Adrenal gland (tissue), 5 donors: ENCODE data around the gene NAV2.

ENCODE experiments used
- CTCF ChIP-seq, 6 experiments: fragments of 450-650 bp in 4 of 6; fragments of 200-600 bp in 2 of 6; sonication (generic) in 1 of 6; IDR thresholded peaks; 1 replicate in 5 of 6; 2 replicates in 1 of 6; pipeline versions ENCODE4 v1.5.1 to v1.8.0; 2016 to 2021; ENCODE audit warnings: antibody characterized with exemption in 6 of 6, mild to moderate bottlenecking in 2 of 6, moderate library complexity in 1 of 6
- POLR2A ChIP-seq, 2 donors: fragments of 450-650 bp; IDR thresholded peaks; one replicate each; pipeline ENCODE4 v1.6.1; 2017; ENCODE audit warnings: antibody characterized with exemption in 2 of 2, mild to moderate bottlenecking in 2 of 2, moderate library complexity in 1 of 2
- donor health status: DM: no; HTN: no; CAD: no.

GRCh38 chr11:19689281-19690000 lies 23.2 kb upstream of the NAV2 start:
- no peak for TF ChIP-seq CTCF (IDR thresholded peaks at IDR 0.05)
- no peak for TF ChIP-seq POLR2A (IDR thresholded peaks at IDR 0.05)
